A673 (cell line): Measurements from ENCODE around the gene ANAPC2. TPM values are rescaled to one million over a fixed set of nuclear protein-coding genes. Genes with fewer than 3 reads are reported as not detected.

Experiments
- BruUV-seq: library from RNA; stranded (reverse); fragments of 400-500 nt; replicated peaks from 2 replicates; lab custom pipeline; 2021; lab: Mats Ljungman, UMichigan
- CTCF ChIA-PET: fragments of 300-600 bp; sonication (Branson Sonifier 250); formaldehyde crosslinking; loops from one replicate; lab custom pipeline; 2022; ENCODE audit warnings: antibody characterized with exemption; lab: Charles Lee
- POLR2A ChIA-PET: fragments of 300-600 bp; sonication (Branson Sonifier 250); formaldehyde crosslinking; loops from one replicate; lab custom pipeline; 2022; ENCODE audit warnings: antibody characterized with exemption; ENCODE audit not compliant: low non-redundant PET; lab: Charles Lee
- DNase-seq: peaks from one replicate; pipeline ENCODE4 v3.0.0-alpha.2; 2015; ENCODE audit warnings: low spot score
- H3K27ac ChIP-seq: fragments of 200-600 bp; sonication (generic); 2 replicates; pipeline ENCODE4 v1.5.1; 2016; ENCODE audit warnings: mixed run types, low read depth, mild to moderate bottlenecking, mixed read lengths, antibody characterized with exemption, low read length; ENCODE audit not compliant: poor library complexity, severe bottlenecking
- H3K27me3 ChIP-seq: fragments of 200-600 bp; sonication (generic); replicated peaks from 2 replicates; pipeline ENCODE4 v1.6.1; 2017; ENCODE audit warnings: mixed run types, low read depth, mild to moderate bottlenecking, mixed read lengths, antibody characterized with exemption, low read length; ENCODE audit not compliant: insufficient read depth, poor library complexity
- H3K36me3 ChIP-seq: fragments of 200-600 bp; sonication (generic); 2 replicates; pipeline ENCODE4 v1.6.1; 2016; ENCODE audit warnings: mixed run types, mild to moderate bottlenecking, mixed read lengths, antibody characterized with exemption, low read length; ENCODE audit not compliant: insufficient read depth, poor library complexity, severe bottlenecking
- H3K4me1 ChIP-seq: fragments of 200-600 bp; sonication (generic); 2 replicates; pipeline ENCODE4 v1.6.1; 2017; ENCODE audit warnings: mixed run types, mild to moderate bottlenecking, mixed read lengths, antibody characterized with exemption, low read length; ENCODE audit not compliant: insufficient read depth, poor library complexity, severe bottlenecking
- H3K4me3 ChIP-seq: fragments of 200-600 bp; sonication (generic); 2 replicates; pipeline ENCODE4 v1.5.1; 2016; ENCODE audit warnings: low read depth, mixed run types, mild to moderate bottlenecking, mixed read lengths, low read length; ENCODE audit not compliant: poor library complexity, severe bottlenecking
- H3K9me3 ChIP-seq: fragments of 200-600 bp; sonication (generic); 2 replicates; pipeline ENCODE4 v1.6.1; 2016; ENCODE audit warnings: mixed run types, low read depth, mild to moderate bottlenecking, mixed read lengths, antibody characterized with exemption, low read length; ENCODE audit not compliant: poor library complexity, severe bottlenecking
- CTCF ChIP-seq: fragments of 300-800, 200-600 bp; sonication (generic); conservative IDR thresholded peaks from 2 replicates; pipeline ENCODE4 v1.5.1; 2017; ENCODE audit warnings: low read depth, mild to moderate bottlenecking, antibody characterized with exemption, low read length, moderate library complexity, mixed read lengths
- EZH2 ChIP-seq: fragments of 200-600 bp; sonication (generic); IDR thresholded peaks from 2 replicates; pipeline ENCODE4 v1.6.1; 2017; ENCODE audit warnings: borderline replicate concordance, low read depth, mild to moderate bottlenecking, mixed read lengths, antibody characterized with exemption, low read length; ENCODE audit not compliant: poor library complexity, severe bottlenecking
- intact Hi-C: fragments of 100-400 bp; cut with micrococcal nuclease; formaldehyde crosslinking; loops from one replicate; pipeline ENCODE4 v1.10.0; 2022; ENCODE audit not compliant: unreplicated experiment
- total RNA-seq: library from RNA; stranded (reverse); gene quantifications from 2 replicates; pipeline ENCODE4 v1.2.3, GENCODE V29; 2021

ANAPC2 gene
- total RNA-seq, 1 experiment from 2014 or later = 49.6 TPM

GRCh38 chr9:137160716-137161557 is 27.4 kb downstream of the ANAPC2 start:
- BruUV-seq = no TSS peak
- no peak for TF ChIP-seq EZH2
- no peak for TF ChIP-seq CTCF
- no peaks in the 10 kb centered on the region for H3K9me3 ChIP-seq
- ChIA-PET POLR2A (no interaction called here), CTCF (no interaction called here)
- H3K36me3 ChIP-seq = no peaks in the 10 kb centered on the region
- intact Hi-C loops = no loop called here
- H3K27me3 ChIP-seq = peaks cover 71% of the 10 kb centered on the region
- no peak overlapping the region for H3K4me3 ChIP-seq
- H3K27ac ChIP-seq = no peak overlapping the region
- no peak for DNase-seq
- H3K4me1 ChIP-seq = peaks cover 20% of the 10 kb centered on the region

- Histone ChIP-seq H3K36me3 (no peaks in the 10 kb centered on the region), H3K9me3 (no peaks in the 10 kb centered on the region), H3K27me3 (peaks cover 62% of the 10 kb centered on the region), H3K4me3 (no peak overlapping the region), H3K4me1 (peaks cover 20% of the 10 kb centered on the region), H3K27ac (no peak overlapping the region)
- no TSS peak for BruUV-seq
- CTCF ChIA-PET = no interaction called here
- intact Hi-C loops = no loop called here
- DNase-seq = no peak
- POLR2A ChIA-PET = no interaction called here
- TF ChIP-seq EZH2 (no peak), CTCF (no peak)
These were observed 28.3 kb downstream of the ANAPC2 start for GRCh38 chr9:137160054-137160425.

- peaks cover 55% of the 10 kb centered on the region for H3K27me3 ChIP-seq
- H3K4me1 ChIP-seq = peaks cover 20% of the 10 kb centered on the region
- no TSS peak for BruUV-seq
- no peak overlapping the region for H3K4me3 ChIP-seq
- ChIA-PET POLR2A (no interaction called here), CTCF (no interaction called here)
- no peak overlapping the region for H3K27ac ChIP-seq
- no peak for DNase-seq
- TF ChIP-seq CTCF = no peak
- no peak for TF ChIP-seq EZH2
- no peaks in the 10 kb centered on the region for H3K36me3 ChIP-seq
- no peaks in the 10 kb centered on the region for H3K9me3 ChIP-seq
- intact Hi-C loops = no loop called here
These were observed 29.0 kb downstream of the ANAPC2 start for GRCh38 chr9:137159105-137160053.
